Esophagus muscularis mucosa (tissue), 3 donors: ENCODE results near the gene MFSD11.

Experiments used
- POLR2A ChIP-seq: fragments of 450-650 bp; IDR thresholded peaks from one replicate; pipeline ENCODE4 v1.6.1; 2017; ENCODE audit warnings: antibody characterized with exemption, moderate library complexity, mild to moderate bottlenecking, low read depth
- TF ChIP-seq, protein P1 (sequence below), 3 experiments: fragments of 200-600 bp in 2 of 3; fragments of 450-650 bp in 1 of 3; sonication (generic) in 2 of 3; IDR thresholded peaks; one replicate each; pipeline ENCODE4 v1.5.1; 2017 to 2019; ENCODE audit warnings: antibody characterized with exemption in 3 of 3, mild to moderate bottlenecking in 2 of 3, moderate library complexity in 1 of 3

DNA sequence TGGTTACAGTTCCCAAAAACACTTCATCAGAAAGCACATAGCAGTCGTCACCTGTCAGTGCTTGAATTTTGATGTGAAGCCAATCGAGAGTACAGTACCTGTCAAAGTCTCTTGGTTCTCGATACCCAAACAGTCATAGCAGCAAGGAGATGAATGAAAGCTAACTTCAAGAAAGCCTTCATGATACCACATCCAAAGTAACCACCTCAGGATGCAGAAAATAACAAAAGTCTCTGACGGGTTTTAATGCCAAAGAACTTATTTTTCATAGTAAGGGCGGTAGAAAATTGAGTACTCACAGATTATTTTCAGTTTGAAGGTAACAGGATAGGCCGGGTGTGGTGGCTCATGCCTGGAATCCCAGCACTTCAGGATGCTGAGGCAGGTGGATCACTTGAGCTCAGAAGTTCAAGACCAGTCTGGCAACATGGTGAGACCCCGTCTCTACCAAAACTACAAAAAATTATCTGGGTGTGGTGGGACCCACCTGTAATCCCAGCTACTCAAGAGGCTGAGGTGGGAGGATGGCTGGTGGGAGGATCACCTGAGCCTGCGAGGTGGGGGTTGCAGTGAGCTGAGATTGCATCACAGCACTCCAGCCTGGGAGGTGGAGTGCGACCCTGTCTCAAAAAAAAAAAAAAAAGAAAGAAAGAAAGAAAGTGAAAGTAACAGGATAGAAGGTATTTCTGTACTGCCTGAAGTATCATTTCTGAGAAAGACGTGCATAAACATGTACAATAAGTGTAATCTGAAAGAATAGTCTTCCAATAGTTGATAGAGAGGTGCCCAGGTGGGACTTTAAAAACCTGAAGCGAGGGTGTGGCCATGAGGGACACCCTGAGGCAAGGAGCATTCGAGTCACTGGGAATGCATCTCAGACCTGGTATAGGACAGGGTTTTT lies 15.4 kb downstream of the MFSD11 start:
- TF ChIP-seq, protein P1, sequence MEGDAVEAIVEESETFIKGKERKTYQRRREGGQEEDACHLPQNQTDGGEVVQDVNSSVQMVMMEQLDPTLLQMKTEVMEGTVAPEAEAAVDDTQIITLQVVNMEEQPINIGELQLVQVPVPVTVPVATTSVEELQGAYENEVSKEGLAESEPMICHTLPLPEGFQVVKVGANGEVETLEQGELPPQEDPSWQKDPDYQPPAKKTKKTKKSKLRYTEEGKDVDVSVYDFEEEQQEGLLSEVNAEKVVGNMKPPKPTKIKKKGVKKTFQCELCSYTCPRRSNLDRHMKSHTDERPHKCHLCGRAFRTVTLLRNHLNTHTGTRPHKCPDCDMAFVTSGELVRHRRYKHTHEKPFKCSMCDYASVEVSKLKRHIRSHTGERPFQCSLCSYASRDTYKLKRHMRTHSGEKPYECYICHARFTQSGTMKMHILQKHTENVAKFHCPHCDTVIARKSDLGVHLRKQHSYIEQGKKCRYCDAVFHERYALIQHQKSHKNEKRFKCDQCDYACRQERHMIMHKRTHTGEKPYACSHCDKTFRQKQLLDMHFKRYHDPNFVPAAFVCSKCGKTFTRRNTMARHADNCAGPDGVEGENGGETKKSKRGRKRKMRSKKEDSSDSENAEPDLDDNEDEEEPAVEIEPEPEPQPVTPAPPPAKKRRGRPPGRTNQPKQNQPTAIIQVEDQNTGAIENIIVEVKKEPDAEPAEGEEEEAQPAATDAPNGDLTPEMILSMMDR (IDR thresholded peaks at IDR 0.05): no peak
- no peak for TF ChIP-seq POLR2A
